Umbilical cord (tissue), 2 donors: ENCODE results near the gene SRPK2. TPM values are rescaled to one million over a fixed set of nuclear protein-coding genes. Genes with fewer than 3 reads are reported as not detected.
A peak's percentile ranks its signal among the peaks of the same experiment; 100 is the strongest.
"Not testable (repeated sequence)": the region's sequence is repeated elsewhere in the genome, so short reads cannot be mapped to it uniquely, and the experiment has no call there.

Experiments used
- DNase-seq: peaks from one replicate; pipeline ENCODE4 v3.0.0-alpha.2; 2015; ENCODE audit warnings: low spot score
- total RNA-seq: library from RNA; depleted of rRNA; stranded (reverse); fragments of >200 nt; gene quantifications from one replicate; pipeline ENCODE4 v1.2.3, GENCODE V29; 2014; ENCODE audit warnings: low replicate concordance; ENCODE audit not compliant: insufficient read depth

Gene SRPK2
- total RNA-seq, 1 donor from 2014 or later = 59.7 TPM

GRCh38 chr7:105376908-105377533 lies 11.7 kb downstream of the SRPK2 start:
- DNase-seq = no peak

DNA sequence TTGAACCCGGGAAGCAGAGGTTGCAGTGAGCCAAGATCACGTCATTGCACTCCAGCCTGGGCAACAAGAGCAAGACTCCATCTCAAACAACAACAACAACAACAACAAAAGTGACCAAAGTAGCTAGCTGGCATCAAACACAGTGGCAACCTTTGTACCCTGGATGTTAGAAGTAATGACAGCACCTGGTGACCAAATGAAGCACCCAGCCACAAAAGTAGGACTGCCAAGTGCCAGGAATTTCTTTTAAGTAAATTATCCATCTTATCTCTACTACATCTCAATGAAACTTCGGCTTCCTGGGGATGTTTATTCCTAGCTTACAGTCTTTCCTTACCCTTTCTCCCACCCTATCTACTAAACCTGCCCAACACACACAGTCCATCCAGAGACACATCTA lies 18.8 kb downstream of the SRPK2 start:
- no peak for DNase-seq

- DNase-seq = no peak
Observed at GRCh38 chr7:105367458-105367857, 21.3 kb downstream of the SRPK2 start.

DNA sequence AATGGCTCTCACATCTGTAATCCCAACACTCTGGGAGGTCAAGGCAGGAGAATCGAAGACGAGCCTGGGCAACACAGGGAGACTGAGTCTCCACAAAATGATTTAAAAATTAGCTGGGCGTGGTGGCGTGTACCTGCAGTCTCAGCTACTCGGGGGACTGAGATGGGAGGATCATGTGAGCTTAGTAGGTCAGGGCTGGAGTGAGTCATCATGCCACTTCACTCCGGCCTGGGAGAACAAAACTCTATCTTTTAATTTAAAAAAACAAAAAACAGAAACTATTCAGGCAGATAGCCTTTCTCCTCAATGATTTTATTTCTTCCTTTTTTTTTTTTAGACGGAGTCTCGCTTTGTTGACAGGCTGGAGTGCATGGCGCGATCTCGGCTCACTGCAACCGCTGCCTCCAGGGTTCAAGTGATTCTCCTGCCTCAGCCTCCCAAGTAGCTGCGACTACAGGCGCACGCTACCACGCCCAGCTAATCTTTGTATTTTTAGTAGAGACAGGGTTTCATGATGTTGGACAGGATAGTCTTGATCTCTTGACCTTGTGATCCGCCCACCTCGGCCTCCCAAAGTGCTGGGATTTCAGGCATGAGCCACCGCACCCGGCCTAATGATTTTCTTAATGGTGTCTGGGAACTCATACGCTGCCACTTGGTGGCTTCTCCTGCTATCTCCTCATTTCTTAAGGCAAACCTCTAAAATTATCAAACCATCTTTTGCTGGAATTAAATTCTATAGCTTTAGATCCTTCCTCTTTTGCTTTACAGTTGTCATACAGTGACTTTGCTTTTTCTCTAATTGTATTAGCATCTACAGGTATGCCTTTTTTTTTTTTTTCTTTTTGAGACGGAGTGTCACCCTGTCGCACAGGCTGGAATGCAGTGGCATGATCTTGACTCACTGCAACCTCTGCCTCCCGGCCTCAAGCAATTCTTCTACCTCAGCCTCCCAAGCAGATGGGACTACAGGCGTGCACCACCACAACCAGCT lies 22.9 kb downstream of the SRPK2 start:
- no peak for DNase-seq

- no peak for DNase-seq
Observed at GRCh38 chr7:105364684-105365083, 24.0 kb downstream of the SRPK2 start.

GRCh38 chr7:105363657-105364056 lies 25.1 kb downstream of the SRPK2 start:
- not testable (repeated sequence) for DNase-seq

- not testable (repeated sequence) for DNase-seq
Observed at GRCh38 chr7:105362685-105363084, 26.0 kb downstream of the SRPK2 start.

- DNase-seq = not testable (repeated sequence)
Observed at GRCh38 chr7:105361995-105362394, 26.7 kb downstream of the SRPK2 start.

GRCh38 chr7:105360149-105360548 lies 28.6 kb downstream of the SRPK2 start:
- not testable (repeated sequence) for DNase-seq

- DNase-seq = no peak
Observed at GRCh38 chr7:105355701-105356100, 33.0 kb downstream of the SRPK2 start.

DNA sequence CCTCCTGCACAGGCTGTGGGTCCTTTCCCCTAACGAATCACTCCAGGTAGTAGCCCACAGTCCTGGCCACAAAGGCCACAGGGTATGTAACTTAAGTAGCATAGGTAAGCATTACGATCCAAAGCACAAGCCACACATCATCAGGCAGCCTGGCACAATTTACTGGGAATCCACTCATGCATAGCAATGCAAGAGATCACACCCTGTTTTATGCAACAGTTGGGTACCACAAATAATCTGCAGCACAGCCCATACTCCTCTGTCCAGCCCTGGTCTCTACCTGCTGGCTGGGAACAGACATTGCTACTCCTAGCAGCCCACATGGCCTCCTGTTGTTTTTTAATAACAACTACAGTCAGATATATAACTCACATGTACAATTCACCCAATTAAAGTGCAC lies 34.3 kb downstream of the SRPK2 start:
- DNase-seq = no peak

GRCh38 chr7:105353752-105354328 lies 34.9 kb downstream of the SRPK2 start:
- peak; percentile 42 for DNase-seq

- no peak for DNase-seq
Observed at GRCh38 chr7:105352901-105353668, 35.6 kb downstream of the SRPK2 start.

DNA sequence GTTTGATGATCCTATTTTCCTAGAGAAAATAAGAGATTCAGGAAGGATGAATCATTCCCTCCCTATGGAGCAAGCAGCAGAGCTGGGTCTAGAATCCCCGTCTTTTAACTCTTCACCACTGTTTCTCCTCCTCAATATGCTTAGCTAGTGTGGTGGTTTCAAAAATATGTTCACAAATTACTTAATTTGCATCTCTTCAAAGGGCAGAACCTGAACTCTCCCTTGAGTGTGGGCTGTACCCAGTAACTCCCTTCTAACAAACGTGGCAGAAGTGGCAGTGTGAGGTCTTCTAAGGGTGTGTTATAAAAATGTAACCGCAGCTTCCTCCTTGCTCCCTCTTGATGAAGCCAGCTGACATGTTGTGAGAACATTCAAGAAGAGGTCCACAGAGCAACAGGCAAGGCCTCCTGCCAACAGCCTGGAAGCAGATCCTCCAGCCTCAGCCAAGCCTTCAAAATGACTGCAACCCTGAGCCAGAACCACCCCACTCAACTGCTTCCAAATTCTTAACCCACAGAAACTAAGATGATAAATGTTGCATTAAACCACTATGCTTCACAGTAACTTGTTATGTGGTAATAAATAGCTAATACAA lies 36.6 kb downstream of the SRPK2 start:
- peak; percentile 86 for DNase-seq

GRCh38 chr7:105350906-105351305 lies 37.8 kb downstream of the SRPK2 start:
- DNase-seq = no peak

GRCh38 chr7:105348177-105348576 lies 40.5 kb downstream of the SRPK2 start:
- not testable (repeated sequence) for DNase-seq

DNA sequence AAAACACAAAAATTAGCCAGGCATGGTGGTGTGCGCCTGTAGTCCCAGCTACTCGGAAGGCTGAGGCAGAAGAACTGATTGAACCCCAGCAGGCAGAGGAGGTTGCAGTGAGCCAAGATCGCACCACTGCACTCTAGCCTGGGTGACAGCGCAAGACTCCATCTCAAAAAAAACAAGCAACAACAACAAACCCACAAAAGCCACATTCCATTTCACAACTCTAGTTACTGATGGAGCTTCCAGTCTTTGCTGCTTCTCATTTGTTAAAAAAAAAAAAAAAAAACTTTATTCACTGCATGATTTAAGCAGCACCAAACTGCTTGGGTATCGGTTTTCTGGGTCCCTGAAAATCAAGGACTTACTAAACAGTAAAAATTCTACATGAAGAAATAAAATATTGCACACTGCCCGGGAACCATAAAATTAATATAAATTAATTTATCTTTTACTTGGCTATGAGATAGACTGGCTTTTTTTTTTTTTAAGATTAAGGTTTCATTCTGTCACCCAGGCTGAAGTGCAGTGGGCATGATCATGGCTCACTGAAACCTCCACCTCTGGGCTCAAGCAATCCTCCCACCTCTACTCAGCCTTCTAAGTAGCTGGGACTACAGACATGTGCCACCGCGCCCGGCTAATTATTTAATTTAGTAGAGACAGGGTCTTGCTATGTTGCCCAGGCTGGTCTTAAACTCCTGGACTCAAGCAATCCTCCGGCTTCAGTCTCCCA lies 42.0 kb downstream of the SRPK2 start:
- DNase-seq = no peak

- no peak for DNase-seq
Observed at GRCh38 chr7:105346138-105346537, 42.6 kb downstream of the SRPK2 start.

- no peak for DNase-seq
Observed at GRCh38 chr7:105345725-105346124, 43.0 kb downstream of the SRPK2 start.

- no peak for DNase-seq
Observed at GRCh38 chr7:105345003-105345402, 43.7 kb downstream of the SRPK2 start.
